Muscle of leg (tissue), 11 donors: ENCODE data around the gene PTPRN2. TPM values are rescaled to one million over a fixed set of nuclear protein-coding genes. Genes with fewer than 3 reads are reported as not detected.
A peak's percentile ranks its signal among the peaks of the same experiment; 100 is the strongest.

Experiments
- DNase-seq: peaks from one replicate; pipeline ENCODE4 v3.0.0; 2013
- H3K27ac ChIP-seq: one replicate; pipeline ENCODE4 v1.5.1; 2013; ENCODE audit warnings: mild to moderate bottlenecking, low read length, control low read depth
- H3K27me3 ChIP-seq: one replicate; pipeline ENCODE4 v1.6.1; 2013; ENCODE audit warnings: low read length; ENCODE audit not compliant: control insufficient read depth, insufficient read depth
- H3K36me3 ChIP-seq: one replicate; pipeline ENCODE4 v1.6.1; 2013; ENCODE audit warnings: low read length; ENCODE audit not compliant: control insufficient read depth, insufficient read depth
- H3K4me1 ChIP-seq: one replicate; pipeline ENCODE4 v1.6.1; 2013; ENCODE audit warnings: low read length; ENCODE audit not compliant: control insufficient read depth, insufficient read depth
- H3K4me3 ChIP-seq: one replicate; pipeline ENCODE4 v1.5.1; 2013; ENCODE audit warnings: low read length, control low read depth
- H3K9me3 ChIP-seq: replicated peaks from 2 replicates; pipeline ENCODE4 v1.6.1; 2013; ENCODE audit warnings: low read depth, low read length; ENCODE audit not compliant: control insufficient read depth
- WGBS: methylation state at CpG from one replicate; pipeline ENCODE4 v1.1.5; 2013; ENCODE audit warnings: missing lambda C conversion rate; ENCODE audit not compliant: insufficient coverage; 5-methylcytosine and 5-hydroxymethylcytosine counted together
- polyA plus RNA-seq, 8 donors: library from polyadenylated mRNA; unstranded; fragments of 120-200 nt; gene quantifications; one replicate each; pipeline versions ENCODE4 v1.2.1 to v1.2.3, GENCODE V29; 2013; ENCODE audit warnings: inconsistent platforms in 1 of 8, low replicate concordance in 1 of 8; ENCODE audit not compliant: insufficient read length in 8 of 8, insufficient read depth in 1 of 8
- total RNA-seq: library from RNA; stranded (reverse); fragments of 120-200 nt; gene quantifications from one replicate; pipeline ENCODE4 v1.2.4, GENCODE V29; 2013

Gene PTPRN2
- total and polyA plus RNA-seq, 9 donors, result 1.4 to 2.9 (median 2.3) TPM

- Histone ChIP-seq H3K27me3 (no peaks in the 10 kb centered on the region), H3K4me3 (no peak overlapping the region), H3K36me3 (no peaks in the 10 kb centered on the region), H3K27ac (peak overlapping the region; percentile 67), H3K4me1 (no peaks in the 10 kb centered on the region), H3K9me3 (peaks cover 6% of the 10 kb centered on the region)
- WGBS, result 67% methylated on average over 30 of the region's 30 CpGs
- peak; percentile 60 for DNase-seq
Measured at GRCh38 chr7:158239290-158239981, 348.2 kb downstream of the PTPRN2 start.

DNA sequence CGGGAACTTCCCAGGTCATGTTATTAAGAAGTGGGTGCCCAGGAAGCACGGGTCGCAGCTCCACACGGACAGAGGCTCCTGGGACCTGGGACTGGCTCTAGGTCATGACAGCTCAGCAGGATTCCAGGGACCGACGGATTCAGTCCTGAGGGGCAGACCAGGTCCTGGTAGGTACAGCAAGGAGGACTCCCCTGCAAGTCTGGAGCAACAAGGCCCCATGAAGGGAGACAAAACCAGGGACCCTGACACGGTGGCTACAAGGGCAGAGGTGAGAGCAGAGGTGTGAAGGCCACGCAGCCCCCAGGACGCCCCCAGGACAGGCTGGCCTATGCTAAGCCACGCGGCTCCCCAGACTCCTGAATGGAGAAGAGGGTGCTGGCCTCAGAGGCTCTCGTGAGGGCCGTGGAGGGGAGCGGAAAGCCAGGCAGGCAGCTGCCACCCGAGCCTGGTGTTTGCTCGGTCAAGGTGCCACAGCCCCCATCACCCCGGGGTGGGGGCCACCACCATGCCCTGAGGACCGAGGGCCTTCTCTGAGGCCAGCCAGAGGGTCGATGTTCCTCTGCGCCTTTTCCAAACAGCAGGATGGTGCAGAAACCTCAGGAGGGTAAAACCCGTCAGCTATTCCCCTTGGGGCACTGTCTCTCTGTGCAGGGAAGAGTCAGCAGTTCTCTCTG lies 348.9 kb downstream of the PTPRN2 start:
- 77% methylated on average over 19 of the region's 21 CpGs for WGBS
- H3K27me3 ChIP-seq, result no peaks in the 10 kb centered on the region
- H3K4me3 ChIP-seq, result no peak overlapping the region
- no peaks in the 10 kb centered on the region for H3K4me1 ChIP-seq
- no peak for DNase-seq
- no peaks in the 10 kb centered on the region for H3K36me3 ChIP-seq
- peak overlapping the region; percentile 67 for H3K27ac ChIP-seq
- peaks cover 4% of the 10 kb centered on the region for H3K9me3 ChIP-seq

GRCh38 chr7:158237672-158238335 lies 349.8 kb downstream of the PTPRN2 start:
- 80% methylated on average over 21 of the region's 29 CpGs for WGBS
- DNase-seq, result peak; percentile 12

GRCh38 chr7:158236400-158236799 lies 351.2 kb downstream of the PTPRN2 start:
- no peak for DNase-seq
- Histone ChIP-seq H3K27me3 (no peaks in the 10 kb centered on the region), H3K27ac (no peak overlapping the region), H3K4me3 (no peak overlapping the region), H3K4me1 (no peaks in the 10 kb centered on the region), H3K9me3 (peaks cover 4% of the 10 kb centered on the region), H3K36me3 (no peaks in the 10 kb centered on the region)
- WGBS, result 81% methylated on average over 9 of the region's 11 CpGs

More at GRCh38 chr7:158237672-158238335, 349.8 kb downstream of the PTPRN2 start:
- Histone ChIP-seq H3K9me3 (peaks cover 4% of the 10 kb centered on the region), H3K36me3 (no peaks in the 10 kb centered on the region), H3K27ac (peak overlapping the region; percentile 29), H3K4me3 (no peak overlapping the region), H3K4me1 (no peaks in the 10 kb centered on the region), H3K27me3 (no peaks in the 10 kb centered on the region)

DNA sequence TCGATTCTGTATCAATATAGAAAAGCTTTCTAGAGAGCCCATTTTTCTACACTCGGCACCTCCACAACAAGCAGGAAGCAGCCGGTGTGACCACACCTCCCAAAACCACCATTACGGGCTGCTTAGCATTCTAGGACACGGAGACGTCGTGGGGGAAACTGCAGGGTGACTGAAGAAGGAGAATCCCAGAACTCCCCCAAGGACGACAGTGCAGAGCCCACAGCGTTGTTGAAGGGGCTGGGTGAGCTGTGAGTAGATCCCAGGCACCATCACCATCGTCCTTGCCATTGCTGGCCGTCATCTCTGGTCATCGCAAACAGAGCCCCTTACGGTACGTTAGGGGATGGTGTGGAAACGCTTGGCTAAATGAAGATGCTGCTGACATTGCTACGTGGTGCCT lies 351.8 kb downstream of the PTPRN2 start:
- Histone ChIP-seq H3K4me1 (no peaks in the 10 kb centered on the region), H3K9me3 (peaks cover 4% of the 10 kb centered on the region), H3K36me3 (no peaks in the 10 kb centered on the region), H3K4me3 (no peak overlapping the region), H3K27ac (no peak overlapping the region), H3K27me3 (no peaks in the 10 kb centered on the region)
- 82% methylated on average over 10 of the region's 16 CpGs for WGBS
- DNase-seq, result no peak

- peaks cover 6% of the 10 kb centered on the region for H3K9me3 ChIP-seq
- H3K36me3 ChIP-seq, result no peaks in the 10 kb centered on the region
- H3K4me1 ChIP-seq, result no peaks in the 10 kb centered on the region
- WGBS, result no CpG with 5 or more reads among the region's 1 CpG
- H3K27ac ChIP-seq, result no peak overlapping the region
- no peak overlapping the region for H3K4me3 ChIP-seq
- DNase-seq, result no peak
- no peaks in the 10 kb centered on the region for H3K27me3 ChIP-seq
Measured at GRCh38 chr7:158229945-158230344, 357.7 kb downstream of the PTPRN2 start.

- no peaks in the 10 kb centered on the region for H3K36me3 ChIP-seq
- no peak for DNase-seq
- H3K27ac ChIP-seq, result no peak overlapping the region
- no peaks in the 10 kb centered on the region for H3K4me1 ChIP-seq
- no peak overlapping the region for H3K4me3 ChIP-seq
- H3K9me3 ChIP-seq, result peaks cover 6% of the 10 kb centered on the region
- 0% methylated on average over 1 of the region's 2 CpGs for WGBS
- no peaks in the 10 kb centered on the region for H3K27me3 ChIP-seq
Measured at GRCh38 chr7:158228986-158229385, 358.6 kb downstream of the PTPRN2 start.

- no peak for DNase-seq
- no peak overlapping the region for H3K27ac ChIP-seq
- H3K36me3 ChIP-seq, result no peaks in the 10 kb centered on the region
- H3K9me3 ChIP-seq, result peaks cover 6% of the 10 kb centered on the region
- no CpG with 5 or more reads among the region's 1 CpG for WGBS
- no peaks in the 10 kb centered on the region for H3K4me1 ChIP-seq
- H3K27me3 ChIP-seq, result no peaks in the 10 kb centered on the region
- no peak overlapping the region for H3K4me3 ChIP-seq
Measured at GRCh38 chr7:158228131-158228530, 359.5 kb downstream of the PTPRN2 start.

- no peaks in the 10 kb centered on the region for H3K4me1 ChIP-seq
- no peaks in the 10 kb centered on the region for H3K27me3 ChIP-seq
- no peak overlapping the region for H3K27ac ChIP-seq
- peaks cover 6% of the 10 kb centered on the region for H3K9me3 ChIP-seq
- WGBS, result 68% methylated on average over 4 of the region's 13 CpGs
- H3K36me3 ChIP-seq, result no peaks in the 10 kb centered on the region
- no peak for DNase-seq
- H3K4me3 ChIP-seq, result no peak overlapping the region
Measured at GRCh38 chr7:158227258-158227984, 360.2 kb downstream of the PTPRN2 start.

GRCh38 chr7:158216198-158216597 lies 371.4 kb downstream of the PTPRN2 start:
- Histone ChIP-seq H3K36me3 (no peaks in the 10 kb centered on the region), H3K27ac (no peak overlapping the region), H3K4me3 (no peak overlapping the region), H3K27me3 (no peaks in the 10 kb centered on the region), H3K9me3 (peaks cover 11% of the 10 kb centered on the region), H3K4me1 (no peaks in the 10 kb centered on the region)
- no peak for DNase-seq
